GM12873 (cell line): ENCODE measurements around the gene PTPN11.

Experiments
- CTCF ChIP-seq: IDR thresholded peaks from 2 replicates; pipeline ENCODE4 v1.5.1; 2012; ENCODE audit warnings: low read depth, mild to moderate bottlenecking, moderate library complexity, low read length, control low read depth; ENCODE audit not compliant: insufficient read depth; ENCODE audit errors: missing control alignments

The PTPN11 gene

GRCh38 chr12:112514926-112515642 is 96.3 kb downstream of the PTPN11 start:
- no peak for TF ChIP-seq CTCF

GRCh38 chr12:112515868-112516267 is 97.1 kb downstream of the PTPN11 start:
- no peak for TF ChIP-seq CTCF

- TF ChIP-seq CTCF = no peak
Measured at GRCh38 chr12:112517730-112518364, 99.1 kb downstream of the PTPN11 start.

GRCh38 chr12:112518365-112518735 is 99.6 kb downstream of the PTPN11 start:
- TF ChIP-seq CTCF = no peak

- TF ChIP-seq CTCF = no peak
Measured at GRCh38 chr12:112523856-112524255, 105.1 kb downstream of the PTPN11 start.

GRCh38 chr12:112524269-112524668 is 105.5 kb downstream of the PTPN11 start:
- no peak for TF ChIP-seq CTCF

GRCh38 chr12:112524676-112525425 is 106.1 kb downstream of the PTPN11 start:
- TF ChIP-seq CTCF = no peak
